ENCODE data around the gene SCN4B. TPM values are rescaled to one million over a fixed set of nuclear protein-coding genes. Genes with fewer than 3 reads are reported as not detected.

Gene SCN4B
- total RNA-seq, 1 experiment from 2014 or later: 0.33 TPM

- Histone ChIP-seq H3K36me3 (ENCODE audit: control insufficient read depth, insufficient read depth, low read length) (no peaks in the 10 kb centered on the region), H3K9me3 (ENCODE audit: control insufficient read depth, insufficient read depth, low read depth, low read length) (no peaks in the 10 kb centered on the region), H3K27ac (ENCODE audit: low read length) (no peak overlapping the region), H3K4me3 (ENCODE audit: low read depth in 2 of 2, low read length in 2 of 2) (no peak overlapping the region), H3K4me1 (ENCODE audit: control insufficient read depth, insufficient read depth, low read length) (no peaks in the 10 kb centered on the region), H3K27me3 (ENCODE audit: control insufficient read depth, insufficient read depth, low read length) (peaks cover 19% of the 10 kb centered on the region)
- POLR2A ChIA-PET: no interaction called here
- in situ Hi-C loops (cut with HindIII; ENCODE audit: low pct_unique_long_range_greater_than_20kb, low sequenced_read_pairs) (no loop called here), intact Hi-C loops (cut with micrococcal nuclease; ENCODE audit: unreplicated experiment) (no loop called here)
- no TSS peak for BruUV-seq (replicated peaks)
- TF ChIP-seq REST (IDR thresholded peaks at IDR 0.05; ENCODE audit: insufficient read depth in 1 of 2, low read depth in 2 of 2, low read length in 1 of 2): no peak
- no peak for TF ChIP-seq SIN3A (IDR thresholded peaks at IDR 0.05; ENCODE audit: borderline replicate concordance, insufficient read depth, low read depth, low read length)
- TF ChIP-seq CTCF (IDR thresholded peaks at IDR 0.05): no peak
- TF ChIP-seq TCF7L2 (IDR thresholded peaks at IDR 0.05; ENCODE audit: low read depth, low read length): no peak
- no peak for TF ChIP-seq POLR2AphosphoS5 (IDR thresholded peaks at IDR 0.05; ENCODE audit: low read depth, low read length)
- CTCF ChIA-PET: interaction anchor here (1.3 kb wide), 1 partner anchor 14 kb away, joined by 12 read pairs; the partner anchor contains the start of gene SCN2B
- no peak for ATAC-seq
- DNase-seq (ENCODE audit: low read depth, low spot score): no peak
These were observed 10.2 kb upstream of the SCN4B start for GRCh38 chr11:118162846-118163245.

- CTCF ChIA-PET: no interaction called here
- in situ Hi-C loops (cut with HindIII; ENCODE audit: low pct_unique_long_range_greater_than_20kb, low sequenced_read_pairs): no loop called here
- ATAC-seq: no peak
These were observed 9.2 kb upstream of the SCN4B start for GRCh38 chr11:118161786-118162185.

More at GRCh38 chr11:118161786-118162185, 9.2 kb upstream of the SCN4B start:
- TF ChIP-seq POLR2AphosphoS5 (IDR thresholded peaks at IDR 0.05; ENCODE audit: low read depth, low read length) (no peak), SIN3A (IDR thresholded peaks at IDR 0.05; ENCODE audit: borderline replicate concordance, insufficient read depth, low read depth, low read length) (no peak), REST (IDR thresholded peaks at IDR 0.05; ENCODE audit: insufficient read depth in 1 of 2, low read depth in 2 of 2, low read length in 1 of 2) (no peak), TCF7L2 (IDR thresholded peaks at IDR 0.05; ENCODE audit: low read depth, low read length) (no peak), CTCF (IDR thresholded peaks at IDR 0.05) (no peak)
- Histone ChIP-seq H3K27ac (ENCODE audit: low read length) (no peak overlapping the region), H3K4me3 (ENCODE audit: low read depth in 2 of 2, low read length in 2 of 2) (no peak overlapping the region), H3K9me3 (ENCODE audit: control insufficient read depth, insufficient read depth, low read depth, low read length) (no peaks in the 10 kb centered on the region), H3K4me1 (ENCODE audit: control insufficient read depth, insufficient read depth, low read length) (no peaks in the 10 kb centered on the region), H3K36me3 (ENCODE audit: control insufficient read depth, insufficient read depth, low read length) (no peaks in the 10 kb centered on the region), H3K27me3 (ENCODE audit: control insufficient read depth, insufficient read depth, low read length) (peaks cover 22% of the 10 kb centered on the region)
- DNase-seq (ENCODE audit: low read depth, low spot score): no peak
- POLR2A ChIA-PET: no interaction called here
- intact Hi-C loops (cut with micrococcal nuclease; ENCODE audit: unreplicated experiment): no loop called here
- no TSS peak for BruUV-seq (replicated peaks)
